ENCODE results near the gene PTRH2.

PTRH2 gene

GRCh38 chr17:59737324-59737723, 30.1 kb upstream of the PTRH2 start:
- POLR2A ChIA-PET: no interaction called here
- CTCF ChIA-PET: interaction anchor here (0.8 to 1.7 kb wide), 3 partner anchors 9 to 122 kb away, joined by 3 to 6 read pairs (median 5); no protein-coding TSS in a partner anchor
- no peak for TF ChIP-seq CTCF (IDR thresholded peaks at IDR 0.05; ENCODE audit: control extremely low read depth, extremely low read depth, low read depth, missing control alignments)
- no peak for DNase-seq (ENCODE audit: extremely low spot score)

GRCh38 chr17:59734226-59734625, 27.0 kb upstream of the PTRH2 start:
- CTCF ChIA-PET: interaction anchor here (0.7 to 2.1 kb wide), 6 partner anchors 8 to 75 kb away, joined by 3 to 10 read pairs (median 4); partner anchors contain the start of genes PTRH2 and VMP1
- POLR2A ChIA-PET: no interaction called here
- no peak for DNase-seq (ENCODE audit: extremely low spot score)
- TF ChIP-seq CTCF (IDR thresholded peaks at IDR 0.05; ENCODE audit: control extremely low read depth, extremely low read depth, low read depth, missing control alignments): no peak

GRCh38 chr17:59733697-59734096, 26.5 kb upstream of the PTRH2 start:
- no peak for TF ChIP-seq CTCF (IDR thresholded peaks at IDR 0.05; ENCODE audit: control extremely low read depth, extremely low read depth, low read depth, missing control alignments)

GRCh38 chr17:59730268-59730834, 23.1 kb upstream of the PTRH2 start:
- ChIA-PET CTCF (no interaction called here), POLR2A (no interaction called here)
- no peak for DNase-seq (ENCODE audit: extremely low spot score)
- TF ChIP-seq CTCF (IDR thresholded peaks at IDR 0.05; ENCODE audit: control extremely low read depth, extremely low read depth, low read depth, missing control alignments): no peak

More at GRCh38 chr17:59733697-59734096, 26.5 kb upstream of the PTRH2 start:
- CTCF ChIA-PET: interaction anchor here (0.7 to 2.1 kb wide), 6 partner anchors 9 to 76 kb away, joined by 3 to 10 read pairs (median 4); partner anchors contain the start of genes PTRH2 and VMP1
- DNase-seq (ENCODE audit: extremely low spot score): no peak
- POLR2A ChIA-PET: no interaction called here

GRCh38 chr17:59727817-59728533, 20.7 kb upstream of the PTRH2 start:
- DNase-seq (ENCODE audit: extremely low spot score): no peak
- POLR2A ChIA-PET: interaction anchor here (1.1 kb wide), 1 partner anchor 12 kb away, joined by 3 read pairs; no protein-coding TSS in a partner anchor

GRCh38 chr17:59725691-59726090, 18.5 kb upstream of the PTRH2 start:
- TF ChIP-seq CTCF (IDR thresholded peaks at IDR 0.05; ENCODE audit: control extremely low read depth, extremely low read depth, low read depth, missing control alignments): no peak
- DNase-seq (ENCODE audit: extremely low spot score): no peak
- CTCF ChIA-PET: interaction anchor here (0.9 to 1.6 kb wide), 2 partner anchors 27 to 134 kb away, joined by 3 to 4 read pairs; no protein-coding TSS in a partner anchor
- POLR2A ChIA-PET: no interaction called here

More at GRCh38 chr17:59727817-59728533, 20.7 kb upstream of the PTRH2 start:
- no peak for TF ChIP-seq CTCF (IDR thresholded peaks at IDR 0.05; ENCODE audit: control extremely low read depth, extremely low read depth, low read depth, missing control alignments)
- CTCF ChIA-PET: no interaction called here
